ENCODE measurements around the gene C19orf44. TPM values are rescaled to one million over a fixed set of nuclear protein-coding genes. Genes with fewer than 3 reads are reported as not detected.

C19orf44 gene
- total RNA-seq, 1 experiment from 2014 or later: 9.2 TPM

DNA sequence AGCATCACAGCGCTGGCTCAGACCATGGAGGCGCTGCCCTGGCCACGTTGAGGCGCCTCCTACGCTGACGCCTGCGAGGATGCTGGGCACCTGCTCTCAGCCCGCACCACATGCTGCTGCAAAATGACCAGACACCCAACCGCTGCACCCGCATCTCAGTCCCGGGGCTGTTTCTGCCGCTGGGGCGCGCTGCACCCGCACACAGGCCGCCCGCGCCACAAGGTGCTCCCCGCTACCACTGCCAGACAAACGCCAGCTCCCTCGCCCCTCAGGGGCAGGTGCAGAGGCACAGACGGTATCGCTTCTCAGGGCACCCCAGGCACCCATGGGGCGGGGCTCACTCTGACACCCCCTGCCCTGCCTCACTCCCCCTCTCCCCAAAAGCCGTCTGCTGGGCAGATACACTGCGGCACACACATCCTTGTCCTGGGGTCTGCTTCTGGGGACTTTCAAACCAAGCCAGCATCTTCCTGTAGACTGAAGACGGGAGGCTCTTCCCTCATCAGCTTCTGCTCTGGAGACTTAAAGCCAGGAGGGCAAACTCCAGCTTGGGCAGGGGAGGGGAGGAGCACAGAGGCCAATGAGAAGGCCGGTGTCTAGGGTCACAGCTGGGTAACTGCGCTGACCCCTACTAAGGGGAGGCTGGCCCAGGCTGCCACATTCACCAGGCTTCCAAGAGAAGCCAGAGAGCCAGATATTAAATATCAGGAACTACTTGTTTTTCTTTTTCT is 29.7 kb downstream of the C19orf44 start:
- Mint-ChIP-seq H3K9me3 (ENCODE audit: unreplicated experiment) (no peaks in the 10 kb centered on the region), H3K4me3 (ENCODE audit: unreplicated experiment) (no peak overlapping the region), H3K36me3 (ENCODE audit: insufficient read depth, unreplicated experiment) (peaks cover 64% of the 10 kb centered on the region), H3K27me3 (ENCODE audit: insufficient read depth, unreplicated experiment) (no peaks in the 10 kb centered on the region), H3K27ac (ENCODE audit: low read depth, unreplicated experiment) (no peak overlapping the region), H3K4me1 (ENCODE audit: insufficient read depth, unreplicated experiment) (no peaks in the 10 kb centered on the region)
- intact Hi-C loops (cut with micrococcal nuclease): no loop called here
- BruUV-seq (replicated peaks): no TSS peak
- TF ChIP-seq, protein P1, sequence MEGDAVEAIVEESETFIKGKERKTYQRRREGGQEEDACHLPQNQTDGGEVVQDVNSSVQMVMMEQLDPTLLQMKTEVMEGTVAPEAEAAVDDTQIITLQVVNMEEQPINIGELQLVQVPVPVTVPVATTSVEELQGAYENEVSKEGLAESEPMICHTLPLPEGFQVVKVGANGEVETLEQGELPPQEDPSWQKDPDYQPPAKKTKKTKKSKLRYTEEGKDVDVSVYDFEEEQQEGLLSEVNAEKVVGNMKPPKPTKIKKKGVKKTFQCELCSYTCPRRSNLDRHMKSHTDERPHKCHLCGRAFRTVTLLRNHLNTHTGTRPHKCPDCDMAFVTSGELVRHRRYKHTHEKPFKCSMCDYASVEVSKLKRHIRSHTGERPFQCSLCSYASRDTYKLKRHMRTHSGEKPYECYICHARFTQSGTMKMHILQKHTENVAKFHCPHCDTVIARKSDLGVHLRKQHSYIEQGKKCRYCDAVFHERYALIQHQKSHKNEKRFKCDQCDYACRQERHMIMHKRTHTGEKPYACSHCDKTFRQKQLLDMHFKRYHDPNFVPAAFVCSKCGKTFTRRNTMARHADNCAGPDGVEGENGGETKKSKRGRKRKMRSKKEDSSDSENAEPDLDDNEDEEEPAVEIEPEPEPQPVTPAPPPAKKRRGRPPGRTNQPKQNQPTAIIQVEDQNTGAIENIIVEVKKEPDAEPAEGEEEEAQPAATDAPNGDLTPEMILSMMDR (IDR thresholded peaks at IDR 0.05; ENCODE audit: unreplicated experiment): no peak
- CTCF ChIA-PET: interaction anchor here (0.7 kb wide), 1 partner anchor 24 kb away, joined by 3 read pairs; no protein-coding TSS in a partner anchor
- DNase-seq (ENCODE audit: unreplicated experiment): no peak
- POLR2A ChIA-PET: interaction anchor here (1.2 kb wide), 1 partner anchor 17 kb away, joined by 4 read pairs; no protein-coding TSS in a partner anchor

DNA sequence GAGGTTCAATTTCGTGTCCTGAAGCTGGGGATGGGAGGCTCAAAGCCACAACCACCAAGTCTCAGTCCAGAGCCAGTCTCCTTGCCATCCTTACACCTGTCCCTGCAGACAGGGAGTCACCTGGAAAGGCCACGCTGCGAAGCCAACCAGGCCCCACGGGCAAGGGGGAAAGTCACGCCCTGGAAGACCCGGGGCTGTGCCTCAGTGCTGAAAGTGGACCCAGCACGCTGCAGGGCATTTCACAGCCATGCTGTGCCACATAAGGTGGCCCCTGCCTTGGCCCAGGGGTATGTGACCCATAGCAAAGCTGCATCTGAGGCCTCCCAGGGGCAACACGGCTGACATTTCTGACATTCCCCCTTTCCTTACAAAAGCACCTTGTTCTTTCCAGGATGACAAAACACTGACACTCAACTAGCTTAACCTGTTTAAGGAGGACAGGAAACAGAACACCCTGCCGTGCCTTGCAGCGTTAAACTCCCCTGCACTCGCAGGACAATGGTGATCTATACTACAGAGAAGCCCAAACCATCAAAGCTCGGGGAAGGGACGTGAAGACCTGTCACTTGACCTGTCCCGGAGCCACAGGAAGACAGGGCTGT is 31.2 kb downstream of the C19orf44 start:
- Mint-ChIP-seq H3K27me3 (ENCODE audit: insufficient read depth, unreplicated experiment) (no peaks in the 10 kb centered on the region), H3K27ac (ENCODE audit: low read depth, unreplicated experiment) (peak overlapping the region; percentile 12), H3K4me3 (ENCODE audit: unreplicated experiment) (no peak overlapping the region), H3K36me3 (ENCODE audit: insufficient read depth, unreplicated experiment) (peaks cover 69% of the 10 kb centered on the region), H3K9me3 (ENCODE audit: unreplicated experiment) (no peaks in the 10 kb centered on the region), H3K4me1 (ENCODE audit: insufficient read depth, unreplicated experiment) (no peaks in the 10 kb centered on the region)
- CTCF ChIA-PET: interaction anchor here (0.6 to 1.2 kb wide), 4 partner anchors 18 to 265 kb away, joined by 3 to 7 read pairs (median 3); no protein-coding TSS in a partner anchor
- TF ChIP-seq, protein P1 (IDR thresholded peaks at IDR 0.05; ENCODE audit: unreplicated experiment): no peak
- DNase-seq (ENCODE audit: unreplicated experiment): no peak
- intact Hi-C loops (cut with micrococcal nuclease): no loop called here
- POLR2A ChIA-PET: no interaction called here
- TSS peak; percentile 24 for BruUV-seq (replicated peaks)

DNA sequence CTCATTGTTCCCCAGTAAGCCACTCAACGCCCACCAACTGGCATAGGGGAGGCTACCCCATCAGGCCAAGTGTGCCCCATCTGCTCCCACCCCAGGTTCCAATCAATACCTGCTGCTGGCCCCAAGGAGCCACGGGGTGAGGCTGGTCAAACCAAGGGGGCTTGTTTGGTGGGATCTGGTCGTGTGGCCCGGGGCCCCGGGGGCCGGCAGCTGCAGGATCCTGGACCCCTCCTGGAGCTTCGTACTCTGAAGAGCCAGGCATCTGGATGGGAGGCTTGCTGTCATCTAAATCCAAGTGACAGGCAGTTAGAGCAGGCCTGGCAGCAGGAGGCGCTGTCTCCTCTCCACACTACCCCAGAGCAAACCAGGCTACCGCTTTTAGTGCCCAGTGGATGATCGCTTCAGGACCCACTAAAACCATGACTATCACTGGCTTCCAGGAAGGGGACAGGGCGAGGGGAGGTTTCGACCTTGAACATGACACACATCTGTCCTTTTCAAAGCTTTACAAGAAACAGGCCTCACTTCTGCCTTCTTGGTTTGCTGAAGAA is 31.9 kb downstream of the C19orf44 start:
- no peaks in the 10 kb centered on the region for H3K4me1 Mint-ChIP-seq (ENCODE audit: insufficient read depth, unreplicated experiment)
- peaks cover 73% of the 10 kb centered on the region for H3K36me3 Mint-ChIP-seq (ENCODE audit: insufficient read depth, unreplicated experiment)
- H3K27ac Mint-ChIP-seq (ENCODE audit: low read depth, unreplicated experiment): peak overlapping the region; percentile 12
- TF ChIP-seq, protein P1 (IDR thresholded peaks at IDR 0.05; ENCODE audit: unreplicated experiment): peak; percentile 12
- ChIA-PET POLR2A (interaction anchor here (1.2 kb wide), 1 partner anchor 14 kb away, joined by 4 read pairs; the partner anchor contains the start of gene CHERP), CTCF (interaction anchor here (0.6 to 1.2 kb wide), 4 partner anchors 18 to 266 kb away, joined by 3 to 7 read pairs (median 3); no protein-coding TSS in a partner anchor)
- BruUV-seq (replicated peaks): no TSS peak
- DNase-seq (ENCODE audit: unreplicated experiment): no peak
- H3K9me3 Mint-ChIP-seq (ENCODE audit: unreplicated experiment): no peaks in the 10 kb centered on the region
- no peaks in the 10 kb centered on the region for H3K27me3 Mint-ChIP-seq (ENCODE audit: insufficient read depth, unreplicated experiment)
- intact Hi-C loops (cut with micrococcal nuclease): no loop called here
- H3K4me3 Mint-ChIP-seq (ENCODE audit: unreplicated experiment): no peak overlapping the region

DNA sequence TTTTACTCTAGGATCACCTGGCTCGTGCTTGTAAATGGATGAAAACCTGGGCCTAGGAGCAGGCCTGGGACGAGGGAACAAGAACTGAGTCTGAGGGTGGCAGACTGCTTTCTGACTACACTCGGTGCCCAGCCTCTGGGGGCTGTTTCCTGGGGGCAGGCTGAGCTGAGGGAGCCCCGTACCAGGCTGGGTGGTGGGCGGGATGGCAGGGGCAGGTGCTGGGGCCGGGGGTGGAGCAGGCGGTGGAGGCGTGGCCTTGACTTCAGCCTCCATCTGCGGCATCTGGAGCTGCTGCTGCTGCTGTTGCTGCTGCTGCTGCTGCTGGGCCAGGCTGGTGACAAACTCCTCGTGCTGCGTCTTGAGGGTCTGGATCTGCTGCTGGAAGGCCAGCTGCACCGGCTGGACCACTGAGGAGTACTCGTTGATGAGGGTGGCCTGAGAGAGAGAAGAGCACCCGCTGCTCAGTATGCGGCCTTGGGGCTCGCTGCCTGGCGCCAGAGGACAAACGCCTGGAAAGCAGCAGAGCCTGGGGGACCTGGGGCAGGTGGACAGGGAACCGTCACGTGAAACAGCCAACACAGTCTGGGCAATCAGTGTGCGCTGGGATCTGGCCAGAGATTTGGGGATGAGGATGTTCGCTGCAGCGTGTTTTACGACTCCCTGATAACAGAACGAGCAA is 33.4 kb downstream of the C19orf44 start:
- CTCF ChIA-PET: no interaction called here
- H3K27ac Mint-ChIP-seq (ENCODE audit: low read depth, unreplicated experiment): no peak overlapping the region
- no TSS peak for BruUV-seq (replicated peaks)
- no peak for DNase-seq (ENCODE audit: unreplicated experiment)
- no peaks in the 10 kb centered on the region for H3K9me3 Mint-ChIP-seq (ENCODE audit: unreplicated experiment)
- peaks cover 77% of the 10 kb centered on the region for H3K36me3 Mint-ChIP-seq (ENCODE audit: insufficient read depth, unreplicated experiment)
- intact Hi-C loops (cut with micrococcal nuclease): no loop called here
- no peak overlapping the region for H3K4me3 Mint-ChIP-seq (ENCODE audit: unreplicated experiment)
- no peaks in the 10 kb centered on the region for H3K27me3 Mint-ChIP-seq (ENCODE audit: insufficient read depth, unreplicated experiment)
- H3K4me1 Mint-ChIP-seq (ENCODE audit: insufficient read depth, unreplicated experiment): no peaks in the 10 kb centered on the region
- POLR2A ChIA-PET: interaction anchor here (1.2 kb wide), 1 partner anchor 12 kb away, joined by 4 read pairs; the partner anchor contains the start of gene CHERP
- TF ChIP-seq, protein P1 (IDR thresholded peaks at IDR 0.05; ENCODE audit: unreplicated experiment): no peak

Data from MCF 10A (cell line).